Heart left ventricle (tissue), 16 donors: Measurements from ENCODE around the gene SPC24. TPM values are rescaled to one million over a fixed set of nuclear protein-coding genes. Genes with fewer than 3 reads are reported as not detected.

Source experiments
- ATAC-seq, 4 donors: fragments of 200-7000 bp; cut with Tn5 transposase; one replicate each; pipeline ENCODE4 v1.9.1; 2020 to 2022; ENCODE audit warnings: moderate library complexity in 4 of 4, mild to moderate bottlenecking in 3 of 4, moderate number of reproducible peaks in 1 of 4
- DNase-seq, 5 donors: peaks; one replicate each; pipeline ENCODE4 v3.0.0-alpha.2; 2020
- H3K27ac ChIP-seq, 12 donors: fragments of 200-600 bp; sonication (generic) in 4 of 12; one replicate each; pipeline versions ENCODE4 v1.5.0 to v1.8.0; 2016 to 2022; ENCODE audit warnings: mild to moderate bottlenecking in 2 of 12
- H3K27me3 ChIP-seq, 9 donors: fragments of 200-600 bp; sonication (generic) in 2 of 9; one replicate each; pipeline versions ENCODE4 v1.5.1 to v1.8.0; 2016 to 2022; ENCODE audit warnings: mild to moderate bottlenecking in 3 of 9
- H3K36me3 ChIP-seq, 9 donors: fragments of 200-600 bp; sonication (generic) in 2 of 9; one replicate each; pipeline versions ENCODE4 v1.5.0 to v1.8.0; 2018 to 2022; ENCODE audit warnings: mild to moderate bottlenecking in 2 of 9
- H3K4me1 ChIP-seq, 12 donors: fragments of 200-600 bp; sonication (generic) in 4 of 12; one replicate each; pipeline versions ENCODE4 v1.5.0 to v1.8.0; 2016 to 2022; ENCODE audit warnings: mild to moderate bottlenecking in 3 of 12
- H3K4me3 ChIP-seq, 12 donors: fragments of 200-600 bp; sonication (generic) in 4 of 12; one replicate each; pipeline versions ENCODE4 v1.5.0 to v1.8.0; 2017 to 2022; ENCODE audit warnings: mild to moderate bottlenecking in 9 of 12, moderate library complexity in 4 of 12
- H3K9me3 ChIP-seq, 12 donors: fragments of 200-600 bp; sonication (generic) in 4 of 12; one replicate each; pipeline versions ENCODE4 v1.5.0 to v1.8.0; 2016 to 2022; ENCODE audit warnings: mild to moderate bottlenecking in 1 of 12
- CTCF ChIP-seq, 12 donors: fragments of 200-600 bp; sonication (generic) in 4 of 12; IDR thresholded peaks; one replicate each; pipeline versions ENCODE4 v1.5.0 to v1.8.0; 2018 to 2022; ENCODE audit warnings: antibody characterized with exemption in 12 of 12, mild to moderate bottlenecking in 5 of 12
- POLR2A ChIP-seq, 2 donors: fragments of 450-650 bp; IDR thresholded peaks; one replicate each; pipeline ENCODE4 v1.6.1; 2017; ENCODE audit warnings: antibody characterized with exemption in 2 of 2, mild to moderate bottlenecking in 2 of 2, moderate library complexity in 2 of 2
- WGBS, 4 donors: extraction: QIAGEN DNeasy Blood & Tissue Kit in 2 of 4; methylation state at CpG; one replicate each; pipeline versions ENCODE4 v1.1.5 to v1.1.7; 2013 to 2018; 5-methylcytosine and 5-hydroxymethylcytosine counted together
- intact Hi-C, 10 donors: fragments of 100-400 bp; cut with DNase I; formaldehyde crosslinking; loops; one replicate each; pipeline versions ENCODE4 v1.11.1 to v1.14.2; 2022
- polyA plus RNA-seq, 2 donors: library from polyadenylated mRNA; stranded (reverse); fragments of 200-250 nt; gene quantifications; one replicate each; pipeline ENCODE4 v1.2.3, GENCODE V29; 2013
- total RNA-seq, 9 donors: library from RNA; depleted of rRNA in 2 of 9; stranded (reverse); fragments of >200 nt in 2 of 9; fragmentation: NEBNext Ultra II Directional in 3 of 9; extraction: Animal tissue kit (Norgen Biotek cat#: 25700) in 3 of 9; gene quantifications; one replicate each; pipeline versions ENCODE4 v1.1.0 to v1.2.4, GENCODE V29; 2016 to 2023
- donor health status: ischemic (EF 13 %, LVEDD 7.1; RV severe dilation, severe dysfunction).
- donor health status: healthy with polysubstance abuse.
- donor health status: DM: no; HTN: yes; CAD: no.
- donor health status: DM: no; HTN: no; CAD: no.
- donor health status: ischemic (EF 25% LVEDD 6.9; RV normal size, moderate dysfunction).
- donor health status: ischemic (EF 25% LVEDD 5.7; RV mildly dilated, moderate dysfunction).
- donor health status: healthy.
- donor health status: DM: yes; HTN: yes; CAD: no.
- donor health status: ischemic (EF 35%, LVEDD 5.7; RV mildly dilated, moderate dysfunction).
- donor health status: nonischemic (EF 11% LVEDD 7.7; RV severe dilation, severe dysfunction).
- donor health status: DM: yes; HTN: yes; CAD: no.
- donor health status: PGD.
- donor health status: ischemic (EF 29% LVEDD 5.4; RV normal size, mild dysfunction).
- donor health status: nonischemic (EF 23%, LVEDD 6.1; RV moderate dilation, normal function).

The SPC24 gene
- total and polyA plus RNA-seq, 11 donors, result 1.4 to 10.7 (median 4.9) TPM

- peak in 1 of 4 donors; percentile 39 for ATAC-seq
- WGBS, 4 donors, result 76 to 93% (median 85%) methylated on average over 16 of the region's 16 CpGs
- peaks cover 0 to 10% (median 6%) of the 10 kb centered on the region in 12 donors for H3K4me1 ChIP-seq
- H3K4me3 ChIP-seq, result no peak overlapping the region
- no peak overlapping the region for H3K27ac ChIP-seq
- no peak for TF ChIP-seq CTCF (IDR thresholded peaks at IDR 0.05)
- no peak for TF ChIP-seq POLR2A (IDR thresholded peaks at IDR 0.05)
- intact Hi-C loops, result no loop called here
- H3K27me3 ChIP-seq, result no peaks in the 10 kb centered on the region
- peaks cover 0 to 86% (median 75%) of the 10 kb centered on the region in 9 donors for H3K36me3 ChIP-seq
- DNase-seq, result no peak
- H3K9me3 ChIP-seq, result peaks cover 0 to 8% (median 0%) of the 10 kb centered on the region in 12 donors
Measured at GRCh38 chr19:11102944-11103343, 52.6 kb downstream of the SPC24 start.

DNA sequence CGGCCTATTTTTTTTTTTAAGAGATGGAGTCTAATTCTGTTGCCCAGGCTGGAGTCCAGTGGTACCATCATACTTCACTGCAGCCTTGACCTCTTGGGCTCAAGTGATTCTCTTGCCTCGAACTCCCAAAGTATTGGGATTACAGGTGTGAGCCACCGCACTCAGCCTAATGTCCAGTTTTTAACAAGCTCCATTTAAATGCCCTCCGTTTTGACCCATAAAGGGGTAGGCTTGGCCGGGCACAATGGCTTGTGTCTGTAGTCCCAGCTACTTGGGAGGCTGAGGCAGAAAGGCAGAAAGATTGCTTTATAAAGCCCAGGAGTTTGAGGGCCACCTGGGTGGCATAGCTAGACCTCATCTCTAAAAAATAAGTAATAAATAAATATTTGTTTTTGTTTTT, 54.5 kb downstream of the SPC24 start:
- H3K9me3 ChIP-seq, result peaks cover 0 to 8% (median 0%) of the 10 kb centered on the region in 12 donors
- no peak overlapping the region for H3K4me3 ChIP-seq
- H3K27me3 ChIP-seq, result no peaks in the 10 kb centered on the region
- intact Hi-C loops, result no loop called here
- no peak for DNase-seq
- no peak overlapping the region for H3K27ac ChIP-seq
- no peak for TF ChIP-seq POLR2A (IDR thresholded peaks at IDR 0.05)
- no peak for TF ChIP-seq CTCF (IDR thresholded peaks at IDR 0.05)
- no peak for ATAC-seq
- H3K4me1 ChIP-seq, result peaks cover 0 to 22% (median 12%) of the 10 kb centered on the region in 12 donors
- peaks cover 0 to 67% (median 56%) of the 10 kb centered on the region in 9 donors for H3K36me3 ChIP-seq
- whole genome bisulfite sequencing, 4 donors, result 96 to 97% (median 96%) methylated on average over 5 of the region's 5 CpGs

DNA sequence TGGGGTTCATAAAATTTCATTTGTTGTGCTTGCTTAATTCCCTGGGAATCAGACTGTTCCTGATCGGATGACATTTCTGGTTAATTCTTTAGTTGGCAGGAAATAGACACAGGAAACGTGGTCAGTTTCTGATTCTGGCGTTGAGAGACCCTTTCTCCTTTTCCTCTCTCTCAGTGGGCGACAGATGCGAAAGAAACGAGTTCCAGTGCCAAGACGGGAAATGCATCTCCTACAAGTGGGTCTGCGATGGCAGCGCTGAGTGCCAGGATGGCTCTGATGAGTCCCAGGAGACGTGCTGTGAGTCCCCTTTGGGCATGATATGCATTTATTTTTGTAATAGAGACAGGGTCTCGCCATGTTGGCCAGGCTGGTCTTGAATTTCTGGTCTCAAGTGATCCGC, 55.5 kb downstream of the SPC24 start:
- no peak for DNase-seq
- peak overlapping the region in 3 of 12 donors; percentile 0 to 11 (median 1) for H3K27ac ChIP-seq
- H3K36me3 ChIP-seq, result peaks cover 0 to 59% (median 46%) of the 10 kb centered on the region in 9 donors
- peaks cover 0 to 32% (median 20%) of the 10 kb centered on the region in 12 donors for H3K4me1 ChIP-seq
- H3K4me3 ChIP-seq, result no peak overlapping the region
- H3K27me3 ChIP-seq, result no peaks in the 10 kb centered on the region
- 55 to 73% (median 64%) methylated on average over 12 of the region's 12 CpGs for WGBS, 4 donors
- peaks cover 0 to 8% (median 0%) of the 10 kb centered on the region in 12 donors for H3K9me3 ChIP-seq
- no peak for TF ChIP-seq CTCF (IDR thresholded peaks at IDR 0.05)
- intact Hi-C loops, result no loop called here
- no peak for ATAC-seq

- no peak for DNase-seq
- Histone ChIP-seq H3K27ac (no peak overlapping the region), H3K27me3 (no peaks in the 10 kb centered on the region), H3K4me1 (peaks cover 0 to 40% (median 27%) of the 10 kb centered on the region in 12 donors), H3K4me3 (no peak overlapping the region), H3K36me3 (peaks cover 0 to 53% (median 42%) of the 10 kb centered on the region in 9 donors), H3K9me3 (peaks cover 0 to 8% (median 0%) of the 10 kb centered on the region in 12 donors)
- ATAC-seq, result no peak
- 80 to 98% (median 89%) methylated on average over 3 of the region's 3 CpGs for WGBS, 4 donors
- intact Hi-C loops, result no loop called here
- TF ChIP-seq POLR2A (IDR thresholded peaks at IDR 0.05) (no peak), CTCF (IDR thresholded peaks at IDR 0.05) (no peak)
Measured at GRCh38 chr19:11098861-11099260, 56.7 kb downstream of the SPC24 start.
